ENCODE data around the gene PLCD3. TPM values are rescaled to one million over a fixed set of nuclear protein-coding genes. Genes with fewer than 3 reads are reported as not detected.

The PLCD3 gene
- total RNA-seq, 5 donors from 2014 or later (not counting 1 experiment from before 2014, with no cell fraction given) = 3.1 to 9.9 (median 4.8) TPM

DNA sequence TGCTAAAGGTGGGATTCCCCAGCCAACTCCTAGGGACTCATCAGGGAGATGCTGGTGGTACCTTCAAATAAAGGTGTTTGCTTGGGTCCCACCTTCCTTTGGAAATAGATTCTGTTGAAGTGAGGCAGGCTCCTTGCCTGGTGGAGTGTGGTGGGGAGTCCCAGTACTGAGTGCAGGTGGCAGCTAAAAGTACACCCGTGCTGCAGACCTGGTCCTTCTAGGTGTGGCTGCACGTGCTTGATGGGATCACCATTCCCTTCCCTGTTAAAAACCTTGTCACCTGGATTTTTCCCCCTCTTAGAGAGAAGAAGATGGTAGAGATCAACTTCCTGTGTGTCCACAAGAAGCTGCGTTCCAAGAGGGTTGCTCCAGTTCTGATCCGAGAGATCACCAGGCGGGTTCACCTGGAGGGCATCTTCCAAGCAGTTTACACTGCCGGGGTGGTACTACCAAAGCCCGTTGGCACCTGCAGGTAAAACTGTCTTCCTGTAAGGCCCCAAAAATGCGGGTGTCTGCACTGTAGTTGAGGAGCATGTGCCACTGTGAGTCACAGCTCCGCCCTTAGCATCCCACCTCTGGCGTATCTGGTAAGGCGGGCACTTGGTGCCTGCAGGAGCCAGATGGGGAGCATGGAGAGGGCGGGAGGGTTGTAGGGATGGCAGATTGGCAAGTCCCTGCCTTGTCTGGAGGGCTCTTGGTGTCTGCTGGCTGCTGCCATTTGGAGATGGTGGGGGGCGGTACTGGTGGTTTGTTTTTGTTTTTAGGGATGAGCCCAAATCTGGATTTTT, 34.0 kb downstream of the PLCD3 start:
- H3K27me3 ChIP-seq (replicated peaks in 1 of 2; ENCODE audit: control insufficient read depth in 2 of 2, extremely low read depth in 1 of 2, insufficient read depth in 2 of 2, low read length in 1 of 2) = no peaks in the 10 kb centered on the region
- CTCF ChIA-PET = interaction anchor here in 1 of 2 donors (0.6 to 0.7 kb wide), 2 partner anchors 49 to 996 kb away, joined by 3 to 4 read pairs; no protein-coding TSS in a partner anchor
- H3K27me3 Mint-ChIP-seq = no peaks in the 10 kb centered on the region
- ATAC-seq (replicated peaks in 1 of 4) (no peak), DNase-seq (no peak)
- H3K36me3 ChIP-seq (ENCODE audit: control insufficient read depth in 2 of 2, extremely low read depth in 1 of 2, insufficient read depth in 1 of 2, low read length in 1 of 2) = peaks cover 40 to 80% of the 10 kb centered on the region in 2 donors
- H3K27ac ChIP-seq (ENCODE audit: low read length) = no peak overlapping the region
- no peak overlapping the region for H3K4me3 ChIP-seq (ENCODE audit: control insufficient read depth in 1 of 2, extremely low read depth in 1 of 2, low read length in 1 of 2)
- 86% methylated on average over 10 of the region's 13 CpGs for WGBS (ENCODE audit: insufficient coverage)
- peaks cover 57% of the 10 kb centered on the region for H3K36me3 Mint-ChIP-seq
- no peaks in the 10 kb centered on the region for H3K9me3 Mint-ChIP-seq
- POLR2A ChIA-PET = no interaction called here
- peak overlapping the region; percentile 19 to 59 for H3K27ac Mint-ChIP-seq
- H3K4me3 Mint-ChIP-seq = no peak overlapping the region
- no peaks in the 10 kb centered on the region for H3K4me1 Mint-ChIP-seq
- H3K4me1 ChIP-seq (ENCODE audit: control insufficient read depth in 1 of 2, extremely low read depth in 1 of 2, insufficient read depth in 2 of 2, low read length in 2 of 2) = no peaks in the 10 kb centered on the region
- H3K9me3 ChIP-seq = no peaks in the 10 kb centered on the region

DNA sequence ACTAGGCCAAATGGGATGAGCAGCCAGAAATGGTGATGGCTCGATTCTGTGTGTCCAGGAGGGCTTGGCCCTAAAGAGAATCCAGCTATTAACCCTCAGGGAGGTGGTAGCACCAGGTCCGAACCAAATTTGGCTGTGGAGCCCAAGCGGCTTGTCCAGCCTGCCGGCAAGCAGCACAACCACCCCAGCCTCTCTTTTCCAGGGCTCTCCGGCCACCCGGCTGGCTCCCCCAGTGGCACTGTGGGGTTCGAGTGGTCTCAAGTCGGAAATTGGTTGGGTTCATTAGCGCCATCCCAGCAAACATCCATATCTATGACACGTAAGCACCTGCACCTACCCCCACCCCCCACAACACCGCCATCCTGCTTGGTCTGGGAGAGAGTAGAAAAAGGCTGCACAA, 35.4 kb downstream of the PLCD3 start:
- Mint-ChIP-seq H3K9me3 (no peaks in the 10 kb centered on the region), H3K27me3 (no peaks in the 10 kb centered on the region), H3K27ac (no peak overlapping the region), H3K4me3 (no peak overlapping the region), H3K36me3 (peaks cover 53% of the 10 kb centered on the region), H3K4me1 (no peaks in the 10 kb centered on the region)
- H3K27ac ChIP-seq (ENCODE audit: low read length) = no peak overlapping the region
- DNase-seq (no peak), ATAC-seq (replicated peaks in 1 of 4) (no peak)
- H3K4me3 ChIP-seq (ENCODE audit: control insufficient read depth in 1 of 2, extremely low read depth in 1 of 2, low read length in 1 of 2) = no peak overlapping the region
- no peaks in the 10 kb centered on the region for H3K27me3 ChIP-seq (replicated peaks in 1 of 2; ENCODE audit: control insufficient read depth in 2 of 2, extremely low read depth in 1 of 2, insufficient read depth in 2 of 2, low read length in 1 of 2)
- H3K36me3 ChIP-seq (ENCODE audit: control insufficient read depth in 2 of 2, extremely low read depth in 1 of 2, insufficient read depth in 1 of 2, low read length in 1 of 2) = peaks cover 44 to 80% of the 10 kb centered on the region in 2 donors
- CTCF ChIA-PET = interaction anchor here in 1 of 2 donors (0.8 to 1.3 kb wide), 2 partner anchors 102 to 967 kb away, joined by 3 read pairs; no protein-coding TSS in a partner anchor
- H3K9me3 ChIP-seq = no peaks in the 10 kb centered on the region
- POLR2A ChIA-PET = no interaction called here
- H3K4me1 ChIP-seq (ENCODE audit: control insufficient read depth in 1 of 2, extremely low read depth in 1 of 2, insufficient read depth in 2 of 2, low read length in 2 of 2) = no peaks in the 10 kb centered on the region
- 95% methylated on average over 3 of the region's 11 CpGs for WGBS (ENCODE audit: insufficient coverage)

GRCh38 chr17:45096141-45096540, 36.2 kb downstream of the PLCD3 start:
- WGBS (ENCODE audit: insufficient coverage) = 79% methylated on average over 3 of the region's 3 CpGs
- H3K27me3 Mint-ChIP-seq = no peaks in the 10 kb centered on the region
- no peaks in the 10 kb centered on the region for H3K4me1 ChIP-seq (ENCODE audit: control insufficient read depth in 1 of 2, extremely low read depth in 1 of 2, insufficient read depth in 2 of 2, low read length in 2 of 2)
- no peak overlapping the region for H3K4me3 ChIP-seq (ENCODE audit: control insufficient read depth in 1 of 2, extremely low read depth in 1 of 2, low read length in 1 of 2)
- CTCF ChIA-PET = interaction anchor here in 1 of 2 donors (0.8 to 1.3 kb wide), 2 partner anchors 102 to 967 kb away, joined by 3 read pairs; no protein-coding TSS in a partner anchor
- POLR2A ChIA-PET = no interaction called here
- no peaks in the 10 kb centered on the region for H3K9me3 Mint-ChIP-seq
- H3K27me3 ChIP-seq (replicated peaks in 1 of 2; ENCODE audit: control insufficient read depth in 2 of 2, extremely low read depth in 1 of 2, insufficient read depth in 2 of 2, low read length in 1 of 2) = no peaks in the 10 kb centered on the region
- no peaks in the 10 kb centered on the region for H3K9me3 ChIP-seq
- no peaks in the 10 kb centered on the region for H3K4me1 Mint-ChIP-seq
- DNase-seq = peak in 1 of 35 experiments; percentile 23
- no peak for ATAC-seq (replicated peaks in 1 of 4)
- H3K27ac Mint-ChIP-seq = no peak overlapping the region
- H3K36me3 ChIP-seq (ENCODE audit: control insufficient read depth in 2 of 2, extremely low read depth in 1 of 2, insufficient read depth in 1 of 2, low read length in 1 of 2) = peaks cover 45 to 81% of the 10 kb centered on the region in 2 donors
- no peak overlapping the region for H3K27ac ChIP-seq (ENCODE audit: low read length)
- peaks cover 54% of the 10 kb centered on the region for H3K36me3 Mint-ChIP-seq
- H3K4me3 Mint-ChIP-seq = no peak overlapping the region

GRCh38 chr17:45093444-45094110, 38.7 kb downstream of the PLCD3 start:
- Mint-ChIP-seq H3K27me3 (no peaks in the 10 kb centered on the region), H3K4me3 (no peak overlapping the region), H3K27ac (no peak overlapping the region), H3K36me3 (peaks cover 57% of the 10 kb centered on the region), H3K9me3 (no peaks in the 10 kb centered on the region), H3K4me1 (no peaks in the 10 kb centered on the region)
- CTCF ChIA-PET = no interaction called here
- Histone ChIP-seq H3K27ac (ENCODE audit: low read length) (no peak overlapping the region), H3K27me3 (replicated peaks in 1 of 2; ENCODE audit: control insufficient read depth in 2 of 2, extremely low read depth in 1 of 2, insufficient read depth in 2 of 2, low read length in 1 of 2) (no peaks in the 10 kb centered on the region), H3K9me3 (no peaks in the 10 kb centered on the region), H3K4me1 (ENCODE audit: control insufficient read depth in 1 of 2, extremely low read depth in 1 of 2, insufficient read depth in 2 of 2, low read length in 2 of 2) (no peaks in the 10 kb centered on the region), H3K36me3 (ENCODE audit: control insufficient read depth in 2 of 2, extremely low read depth in 1 of 2, insufficient read depth in 1 of 2, low read length in 1 of 2) (peaks cover 40 to 84% of the 10 kb centered on the region in 2 donors), H3K4me3 (ENCODE audit: control insufficient read depth in 1 of 2, extremely low read depth in 1 of 2, low read length in 1 of 2) (no peak overlapping the region)
- WGBS (ENCODE audit: insufficient coverage) = 86% methylated on average over 12 of the region's 13 CpGs
- POLR2A ChIA-PET = no interaction called here
- no peak for ATAC-seq (replicated peaks in 1 of 4)
- no peak for DNase-seq

DNA sequence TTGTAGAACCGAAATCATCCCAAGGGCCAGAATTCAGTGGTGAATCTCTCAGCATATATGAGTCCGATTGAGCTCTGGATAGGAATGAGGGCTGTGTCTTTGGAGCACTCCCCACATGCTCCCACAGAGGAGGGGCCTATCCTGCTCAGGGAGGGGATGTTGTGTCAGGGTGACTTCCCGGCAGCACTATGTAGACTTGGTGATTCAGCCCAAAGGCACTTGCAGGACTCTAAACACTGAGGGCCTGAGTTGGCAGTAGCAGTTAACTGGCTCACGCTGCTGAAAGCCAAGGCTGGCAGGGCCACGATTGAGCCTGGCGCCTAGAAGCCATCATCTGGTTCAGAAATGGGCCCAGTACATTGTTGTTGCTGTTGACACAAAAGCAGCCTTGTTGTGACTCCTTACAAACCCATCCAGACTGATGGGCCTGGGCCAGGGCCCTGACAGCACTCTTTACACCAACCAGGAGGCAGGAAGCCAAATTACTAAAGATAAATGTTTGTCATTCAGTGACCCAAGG, 39.3 kb downstream of the PLCD3 start:
- ATAC-seq (replicated peaks in 1 of 4) (no peak), DNase-seq (no peak)
- no peak overlapping the region for H3K27ac ChIP-seq (ENCODE audit: low read length)
- H3K36me3 ChIP-seq (ENCODE audit: control insufficient read depth in 2 of 2, extremely low read depth in 1 of 2, insufficient read depth in 1 of 2, low read length in 1 of 2) = peaks cover 40 to 83% of the 10 kb centered on the region in 2 donors
- Mint-ChIP-seq H3K4me3 (no peak overlapping the region), H3K27ac (peak overlapping the region in 1 of 2 donors; percentile 48), H3K4me1 (no peaks in the 10 kb centered on the region), H3K36me3 (peaks cover 54% of the 10 kb centered on the region), H3K27me3 (no peaks in the 10 kb centered on the region), H3K9me3 (no peaks in the 10 kb centered on the region)
- no peaks in the 10 kb centered on the region for H3K27me3 ChIP-seq (replicated peaks in 1 of 2; ENCODE audit: control insufficient read depth in 2 of 2, extremely low read depth in 1 of 2, insufficient read depth in 2 of 2, low read length in 1 of 2)
- WGBS (ENCODE audit: insufficient coverage) = 98% methylated on average over 4 of the region's 6 CpGs
- no peaks in the 10 kb centered on the region for H3K4me1 ChIP-seq (ENCODE audit: control insufficient read depth in 1 of 2, extremely low read depth in 1 of 2, insufficient read depth in 2 of 2, low read length in 2 of 2)
- ChIA-PET CTCF (no interaction called here), POLR2A (no interaction called here)
- no peak overlapping the region for H3K4me3 ChIP-seq (ENCODE audit: control insufficient read depth in 1 of 2, extremely low read depth in 1 of 2, low read length in 1 of 2)
- no peaks in the 10 kb centered on the region for H3K9me3 ChIP-seq

DNA sequence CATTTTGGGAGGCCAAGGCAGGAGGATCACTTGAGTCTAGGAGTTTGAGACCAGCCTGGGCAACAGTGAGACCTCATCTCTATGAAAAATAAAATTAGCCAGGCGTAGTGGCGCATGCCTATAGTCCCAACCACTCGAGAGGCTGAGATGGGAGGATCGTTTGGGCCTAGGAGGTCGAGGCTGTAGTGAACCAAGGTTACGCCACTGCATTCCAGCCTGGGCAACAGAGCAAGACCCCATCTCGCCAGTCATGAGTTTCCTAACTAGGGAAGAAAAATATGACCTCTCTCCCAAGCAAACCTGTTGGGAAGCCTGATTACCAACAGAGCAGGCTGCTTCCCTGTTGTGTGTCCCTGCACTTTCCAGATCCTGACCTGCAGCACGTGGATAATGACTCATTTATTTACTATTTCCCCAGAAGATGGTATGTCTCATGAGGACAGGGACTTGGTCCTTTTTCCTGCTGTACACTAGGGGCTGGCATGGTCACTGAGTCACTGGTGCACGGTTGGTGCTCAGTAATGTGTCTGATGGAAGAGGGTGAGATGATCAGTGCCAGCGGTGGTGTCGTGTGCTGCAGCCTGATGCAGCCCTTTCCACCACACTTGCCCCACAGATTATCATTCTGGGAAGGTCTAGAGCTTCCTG, 40.4 kb downstream of the PLCD3 start:
- ChIA-PET POLR2A (no interaction called here), CTCF (interaction anchor here in 1 of 2 donors (1.3 kb wide), 1 partner anchor 8 kb away, joined by 3 read pairs; no protein-coding TSS in a partner anchor)
- H3K27me3 ChIP-seq (replicated peaks in 1 of 2; ENCODE audit: control insufficient read depth in 2 of 2, extremely low read depth in 1 of 2, insufficient read depth in 2 of 2, low read length in 1 of 2) = no peaks in the 10 kb centered on the region
- no peaks in the 10 kb centered on the region for H3K9me3 ChIP-seq
- no CpG with 5 or more reads among the region's 11 CpGs for WGBS (ENCODE audit: insufficient coverage)
- no peak overlapping the region for H3K27ac Mint-ChIP-seq
- ATAC-seq (replicated peaks in 1 of 4) (no peak), DNase-seq (no peak)
- no peaks in the 10 kb centered on the region for H3K4me1 ChIP-seq (ENCODE audit: control insufficient read depth in 1 of 2, extremely low read depth in 1 of 2, insufficient read depth in 2 of 2, low read length in 2 of 2)
- H3K9me3 Mint-ChIP-seq = no peaks in the 10 kb centered on the region
- H3K4me3 ChIP-seq (ENCODE audit: control insufficient read depth in 1 of 2, extremely low read depth in 1 of 2, low read length in 1 of 2) = no peak overlapping the region
- no peak overlapping the region for H3K4me3 Mint-ChIP-seq
- peaks cover 36 to 83% of the 10 kb centered on the region in 2 donors for H3K36me3 ChIP-seq (ENCODE audit: control insufficient read depth in 2 of 2, extremely low read depth in 1 of 2, insufficient read depth in 1 of 2, low read length in 1 of 2)
- peaks cover 55% of the 10 kb centered on the region for H3K36me3 Mint-ChIP-seq
- H3K4me1 Mint-ChIP-seq = no peaks in the 10 kb centered on the region
- H3K27ac ChIP-seq (ENCODE audit: low read length) = no peak overlapping the region
- no peaks in the 10 kb centered on the region for H3K27me3 Mint-ChIP-seq

Data from T-cell (primary cell).